ENCODE measurements around the gene PSPN. TPM values are rescaled to one million over a fixed set of nuclear protein-coding genes. Genes with fewer than 3 reads are reported as not detected.
A peak's percentile ranks its signal among the peaks of the same experiment; 100 is the strongest.

Gene PSPN
- total RNA-seq, 1 experiment from 2014 or later: 1.6 TPM

DNA sequence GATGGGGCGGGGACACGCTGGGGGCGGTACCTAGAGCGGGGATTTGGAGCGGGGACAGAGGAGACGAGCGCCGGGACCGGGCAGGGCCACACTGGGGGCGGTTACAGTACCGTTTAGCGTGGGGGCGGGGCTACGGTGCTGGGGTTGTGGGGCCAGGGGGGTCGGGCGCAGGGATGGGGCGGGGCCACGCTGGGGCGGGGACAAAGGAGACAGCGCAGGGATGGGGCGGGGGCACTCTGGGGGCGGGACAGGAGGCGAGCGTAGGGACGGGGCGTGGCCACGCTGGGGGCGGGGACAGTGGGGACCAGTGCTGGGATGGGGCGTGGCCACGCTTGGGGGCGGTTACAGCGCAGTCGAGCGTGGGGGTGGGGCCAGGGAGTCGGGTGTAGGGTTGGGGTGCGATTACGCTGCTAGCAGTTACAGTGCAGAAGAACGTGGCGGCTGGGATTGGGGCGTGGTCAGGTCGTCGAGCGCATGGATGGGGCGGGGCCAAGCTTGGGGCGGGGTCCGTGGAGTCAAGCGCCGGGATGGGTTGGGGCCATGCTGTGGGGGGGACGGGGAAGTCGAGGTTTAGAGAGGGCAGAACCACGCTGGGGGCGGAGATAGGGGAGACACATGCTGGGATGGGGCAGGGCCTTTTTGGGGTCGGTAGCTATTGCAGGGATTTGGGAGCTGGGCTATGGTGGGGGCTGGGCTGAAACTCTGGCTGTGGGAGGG, 2.5 kb downstream of the PSPN start:
- in situ Hi-C loops (cut with HindIII; ENCODE audit: low pct_unique_long_range_greater_than_20kb, low sequenced_read_pairs): no loop called here
- POLR2A ChIA-PET: interaction anchor here (0.9 kb wide), 1 partner anchor 18 kb away, joined by 6 read pairs; no protein-coding TSS in a partner anchor
- Histone ChIP-seq H3K9me3 (ENCODE audit: control insufficient read depth, insufficient read depth, low read depth, low read length) (no peaks in the 10 kb centered on the region), H3K27ac (ENCODE audit: low read length) (peak overlapping the region; percentile 79), H3K27me3 (ENCODE audit: control insufficient read depth, insufficient read depth, low read length) (no peaks in the 10 kb centered on the region), H3K36me3 (ENCODE audit: control insufficient read depth, insufficient read depth, low read length) (no peaks in the 10 kb centered on the region), H3K4me1 (ENCODE audit: control insufficient read depth, insufficient read depth, low read length) (peaks cover 2% of the 10 kb centered on the region), H3K4me3 (ENCODE audit: low read depth in 2 of 2, low read length in 2 of 2) (peak overlapping the region; percentile 72 to 76)
- BruUV-seq (replicated peaks): no TSS peak
- CTCF ChIA-PET: interaction anchor here (0.6 kb wide), 1 partner anchor 125 kb away, joined by 5 read pairs; no protein-coding TSS in a partner anchor
- intact Hi-C loops (cut with micrococcal nuclease; ENCODE audit: unreplicated experiment): no loop called here
- TF ChIP-seq TCF7L2 (IDR thresholded peaks at IDR 0.05; ENCODE audit: low read depth, low read length): no peak
- TF ChIP-seq, protein P1, sequence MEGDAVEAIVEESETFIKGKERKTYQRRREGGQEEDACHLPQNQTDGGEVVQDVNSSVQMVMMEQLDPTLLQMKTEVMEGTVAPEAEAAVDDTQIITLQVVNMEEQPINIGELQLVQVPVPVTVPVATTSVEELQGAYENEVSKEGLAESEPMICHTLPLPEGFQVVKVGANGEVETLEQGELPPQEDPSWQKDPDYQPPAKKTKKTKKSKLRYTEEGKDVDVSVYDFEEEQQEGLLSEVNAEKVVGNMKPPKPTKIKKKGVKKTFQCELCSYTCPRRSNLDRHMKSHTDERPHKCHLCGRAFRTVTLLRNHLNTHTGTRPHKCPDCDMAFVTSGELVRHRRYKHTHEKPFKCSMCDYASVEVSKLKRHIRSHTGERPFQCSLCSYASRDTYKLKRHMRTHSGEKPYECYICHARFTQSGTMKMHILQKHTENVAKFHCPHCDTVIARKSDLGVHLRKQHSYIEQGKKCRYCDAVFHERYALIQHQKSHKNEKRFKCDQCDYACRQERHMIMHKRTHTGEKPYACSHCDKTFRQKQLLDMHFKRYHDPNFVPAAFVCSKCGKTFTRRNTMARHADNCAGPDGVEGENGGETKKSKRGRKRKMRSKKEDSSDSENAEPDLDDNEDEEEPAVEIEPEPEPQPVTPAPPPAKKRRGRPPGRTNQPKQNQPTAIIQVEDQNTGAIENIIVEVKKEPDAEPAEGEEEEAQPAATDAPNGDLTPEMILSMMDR (IDR thresholded peaks at IDR 0.05): no peak
- no peak for TF ChIP-seq POLR2AphosphoS5 (IDR thresholded peaks at IDR 0.05; ENCODE audit: low read depth, low read length)
- no peak for TF ChIP-seq SIN3A (IDR thresholded peaks at IDR 0.05; ENCODE audit: borderline replicate concordance, insufficient read depth, low read depth, low read length)
- TF ChIP-seq, protein P2, sequence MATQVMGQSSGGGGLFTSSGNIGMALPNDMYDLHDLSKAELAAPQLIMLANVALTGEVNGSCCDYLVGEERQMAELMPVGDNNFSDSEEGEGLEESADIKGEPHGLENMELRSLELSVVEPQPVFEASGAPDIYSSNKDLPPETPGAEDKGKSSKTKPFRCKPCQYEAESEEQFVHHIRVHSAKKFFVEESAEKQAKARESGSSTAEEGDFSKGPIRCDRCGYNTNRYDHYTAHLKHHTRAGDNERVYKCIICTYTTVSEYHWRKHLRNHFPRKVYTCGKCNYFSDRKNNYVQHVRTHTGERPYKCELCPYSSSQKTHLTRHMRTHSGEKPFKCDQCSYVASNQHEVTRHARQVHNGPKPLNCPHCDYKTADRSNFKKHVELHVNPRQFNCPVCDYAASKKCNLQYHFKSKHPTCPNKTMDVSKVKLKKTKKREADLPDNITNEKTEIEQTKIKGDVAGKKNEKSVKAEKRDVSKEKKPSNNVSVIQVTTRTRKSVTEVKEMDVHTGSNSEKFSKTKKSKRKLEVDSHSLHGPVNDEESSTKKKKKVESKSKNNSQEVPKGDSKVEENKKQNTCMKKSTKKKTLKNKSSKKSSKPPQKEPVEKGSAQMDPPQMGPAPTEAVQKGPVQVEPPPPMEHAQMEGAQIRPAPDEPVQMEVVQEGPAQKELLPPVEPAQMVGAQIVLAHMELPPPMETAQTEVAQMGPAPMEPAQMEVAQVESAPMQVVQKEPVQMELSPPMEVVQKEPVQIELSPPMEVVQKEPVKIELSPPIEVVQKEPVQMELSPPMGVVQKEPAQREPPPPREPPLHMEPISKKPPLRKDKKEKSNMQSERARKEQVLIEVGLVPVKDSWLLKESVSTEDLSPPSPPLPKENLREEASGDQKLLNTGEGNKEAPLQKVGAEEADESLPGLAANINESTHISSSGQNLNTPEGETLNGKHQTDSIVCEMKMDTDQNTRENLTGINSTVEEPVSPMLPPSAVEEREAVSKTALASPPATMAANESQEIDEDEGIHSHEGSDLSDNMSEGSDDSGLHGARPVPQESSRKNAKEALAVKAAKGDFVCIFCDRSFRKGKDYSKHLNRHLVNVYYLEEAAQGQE (IDR thresholded peaks at IDR 0.05; ENCODE audit: insufficient read depth in 1 of 2, low read depth in 2 of 2, low read length in 1 of 2): no peak
- peak; percentile 86 for ATAC-seq
- peak; percentile 85 for DNase-seq (ENCODE audit: low read depth, low spot score)

DNA sequence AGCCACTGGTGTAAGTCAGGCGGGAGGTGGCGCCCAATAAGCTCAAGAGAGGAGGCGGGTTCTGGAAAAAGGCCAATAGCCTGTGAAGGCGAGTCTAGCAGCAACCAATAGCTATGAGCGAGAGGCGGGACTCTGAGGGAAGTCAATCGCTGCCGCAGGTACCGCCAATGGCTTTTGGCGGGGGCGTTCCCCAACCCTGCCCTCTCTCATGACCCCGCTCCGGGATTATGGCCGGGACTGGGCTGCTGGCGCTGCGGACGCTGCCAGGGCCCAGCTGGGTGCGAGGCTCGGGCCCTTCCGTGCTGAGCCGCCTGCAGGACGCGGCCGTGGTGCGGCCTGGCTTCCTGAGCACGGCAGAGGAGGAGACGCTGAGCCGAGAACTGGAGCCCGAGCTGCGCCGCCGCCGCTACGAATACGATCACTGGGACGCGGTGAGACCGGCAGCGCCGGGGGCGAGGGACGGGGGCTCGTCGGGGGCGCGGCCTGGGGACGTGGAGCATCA, 3.1 kb downstream of the PSPN start, which contains the start of gene ALKBH7:
TSS of gene ALKBH7 (plus strand) at position 201 of the 502 bp plus-strand sequence. CDS start at position 228, 27 bp downstream.
- intact Hi-C loops (cut with micrococcal nuclease; ENCODE audit: unreplicated experiment): no loop called here

More for the DNA sequence above, 3.1 kb downstream of the PSPN start, which contains the start of gene ALKBH7:
- Histone ChIP-seq H3K27me3 (ENCODE audit: control insufficient read depth, insufficient read depth, low read length) (no peaks in the 10 kb centered on the region), H3K4me1 (ENCODE audit: control insufficient read depth, insufficient read depth, low read length) (peaks cover 2% of the 10 kb centered on the region), H3K4me3 (ENCODE audit: low read depth in 2 of 2, low read length in 2 of 2) (peak within 1 kb of the TSS; percentile 72 to 76), H3K9me3 (ENCODE audit: control insufficient read depth, insufficient read depth, low read depth, low read length) (no peaks in the 10 kb centered on the region), H3K27ac (ENCODE audit: low read length) (peak within 1 kb of the TSS; percentile 92), H3K36me3 (ENCODE audit: control insufficient read depth, insufficient read depth, low read length) (no peaks in the 10 kb centered on the region)
- no TSS peak for BruUV-seq (replicated peaks)
- DNase-seq (ENCODE audit: low read depth, low spot score) (peak; percentile 91), ATAC-seq (peak; percentile 90)
- ChIA-PET POLR2A (interaction anchor here (0.6 to 0.9 kb wide), 2 partner anchors 19 to 144 kb away, joined by 3 to 6 read pairs; no protein-coding TSS in a partner anchor), CTCF (interaction anchor here (0.6 kb wide), 4 partner anchors 56 to 1002 kb away, joined by 3 to 5 read pairs (median 4); no protein-coding TSS in a partner anchor)
- in situ Hi-C loops (cut with HindIII; ENCODE audit: low pct_unique_long_range_greater_than_20kb, low sequenced_read_pairs): no loop called here
- TF ChIP-seq SIN3A (IDR thresholded peaks at IDR 0.05; ENCODE audit: borderline replicate concordance, insufficient read depth, low read depth, low read length): no peak
- TF ChIP-seq, protein P2 (IDR thresholded peaks at IDR 0.05; ENCODE audit: insufficient read depth in 1 of 2, low read depth in 2 of 2, low read length in 1 of 2): no peak
- TF ChIP-seq TCF7L2 (IDR thresholded peaks at IDR 0.05; ENCODE audit: low read depth, low read length): peak; percentile 37; the same call in 1 of the 2 replicates
- peak; percentile 32; the same call in 1 of the 2 replicates for TF ChIP-seq POLR2AphosphoS5 (IDR thresholded peaks at IDR 0.05; ENCODE audit: low read depth, low read length)
- TF ChIP-seq, protein P1 (IDR thresholded peaks at IDR 0.05): no peak

All from Panc1 (cell line).